Glomerular visceral epithelial cell (primary cell): ENCODE measurements around the gene SQSTM1.

Source experiments
- DNase-seq: peaks from one replicate; pipeline ENCODE4 v3.0.0-alpha.2; 2016; ENCODE audit errors: extremely low spot score

Gene SQSTM1

GRCh38 chr5:179872828-179873575, 52.3 kb downstream of the SQSTM1 start:
- DNase-seq, result no peak

GRCh38 chr5:179873588-179874110, 52.9 kb downstream of the SQSTM1 start:
- no peak for DNase-seq

- no peak for DNase-seq
Observed at GRCh38 chr5:179874136-179874535, 53.4 kb downstream of the SQSTM1 start.

- no peak for DNase-seq
Observed at GRCh38 chr5:179874536-179875292, 54.0 kb downstream of the SQSTM1 start.

- no peak for DNase-seq
Observed at GRCh38 chr5:179875741-179876609, 55.3 kb downstream of the SQSTM1 start.

GRCh38 chr5:179876610-179876952, 55.9 kb downstream of the SQSTM1 start:
- DNase-seq, result no peak

GRCh38 chr5:179878222-179879002, 57.7 kb downstream of the SQSTM1 start:
- peak; percentile 30 for DNase-seq

GRCh38 chr5:179879003-179879689, 58.4 kb downstream of the SQSTM1 start:
- DNase-seq, result no peak

- DNase-seq, result no peak
Observed at GRCh38 chr5:179879690-179880010, 58.9 kb downstream of the SQSTM1 start.

- no peak for DNase-seq
Observed at GRCh38 chr5:179880066-179880650, 59.5 kb downstream of the SQSTM1 start.

- no peak for DNase-seq
Observed at GRCh38 chr5:179880848-179881590, 60.3 kb downstream of the SQSTM1 start.

GRCh38 chr5:179882338-179882737, 61.6 kb downstream of the SQSTM1 start:
- no peak for DNase-seq

GRCh38 chr5:179883163-179883562, 62.5 kb downstream of the SQSTM1 start:
- DNase-seq, result no peak

GRCh38 chr5:179885491-179886090, 64.9 kb downstream of the SQSTM1 start:
- no peak for DNase-seq

- DNase-seq, result no peak
Observed at GRCh38 chr5:179886190-179886911, 65.6 kb downstream of the SQSTM1 start.

GRCh38 chr5:179887095-179887494, 66.4 kb downstream of the SQSTM1 start:
- DNase-seq, result no peak
